ENCODE measurements around the gene TTC7B.

TTC7B gene

GRCh38 chr14:90739318-90740068 is 76.7 kb downstream of the TTC7B start:
- no peak for FAIRE-seq

- FAIRE-seq, result no peak
Measured at GRCh38 chr14:90733139-90733808, 83.0 kb downstream of the TTC7B start.

- no peak for FAIRE-seq
Measured at GRCh38 chr14:90732718-90733117, 83.5 kb downstream of the TTC7B start.

- no peak for FAIRE-seq
Measured at GRCh38 chr14:90732139-90732538, 84.1 kb downstream of the TTC7B start.

DNA sequence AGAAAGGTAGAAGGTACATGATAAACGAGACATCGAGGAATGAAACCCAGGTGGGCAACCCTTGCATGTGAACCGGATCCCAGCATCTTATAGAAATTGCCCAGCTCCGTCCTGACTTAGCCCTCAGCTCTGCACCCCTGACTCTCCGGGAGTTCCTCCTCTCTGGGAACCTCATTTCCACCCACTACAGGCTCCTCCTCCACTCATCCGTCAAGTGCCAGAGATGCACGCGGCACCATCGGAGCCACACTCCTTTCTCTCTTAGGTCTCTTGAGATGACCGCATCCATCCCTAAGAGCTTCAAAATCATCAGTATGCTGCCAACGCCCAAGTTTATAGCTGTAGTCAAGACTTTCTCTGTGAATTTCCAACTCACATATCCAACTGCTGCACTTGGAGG is 84.7 kb downstream of the TTC7B start:
- FAIRE-seq, result no peak

GRCh38 chr14:90730206-90730766 is 85.9 kb downstream of the TTC7B start:
- no peak for FAIRE-seq

DNA sequence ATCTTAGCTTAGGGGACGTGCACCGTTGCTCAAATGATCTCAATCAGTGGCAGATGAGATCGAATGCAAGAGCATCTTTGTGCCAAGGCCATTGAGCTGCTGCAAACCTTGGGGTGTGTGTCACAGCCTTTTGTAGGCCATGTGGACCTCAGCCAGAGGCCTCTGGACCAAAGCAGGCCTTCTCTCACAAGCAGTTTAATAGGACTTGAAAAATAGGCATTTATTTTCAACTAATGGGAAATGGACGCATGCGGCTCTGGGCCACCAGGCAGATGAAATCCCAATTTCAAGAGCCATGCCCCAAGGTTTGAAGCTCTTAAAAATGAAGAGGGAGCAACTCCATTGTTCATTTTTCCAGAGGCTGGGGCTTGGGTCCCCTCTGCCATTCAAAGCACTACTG is 87.3 kb downstream of the TTC7B start:
- FAIRE-seq, result no peak

- no peak for FAIRE-seq
Measured at GRCh38 chr14:90727082-90727481, 89.1 kb downstream of the TTC7B start.

DNA sequence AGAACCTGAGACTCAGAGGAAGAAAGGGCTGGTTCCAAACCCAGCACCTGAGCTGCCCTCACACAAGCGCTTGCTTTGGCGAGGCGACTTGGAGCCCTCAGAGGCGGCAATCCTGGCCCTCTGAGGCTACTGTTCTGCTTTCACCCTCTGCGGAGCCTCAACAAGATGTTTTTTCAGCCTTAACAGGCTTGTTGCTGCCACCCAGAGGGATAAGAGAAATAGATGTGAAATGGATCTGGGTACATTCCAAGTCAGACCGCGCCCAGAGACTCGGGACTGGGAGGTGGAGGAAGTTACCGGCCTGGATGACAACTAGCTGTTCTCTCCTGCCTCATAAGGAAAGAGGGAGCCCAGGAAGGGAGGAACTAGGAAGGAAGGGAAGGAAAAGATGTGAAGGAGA is 89.6 kb downstream of the TTC7B start:
- no peak for FAIRE-seq

- FAIRE-seq, result no peak
Measured at GRCh38 chr14:90724866-90725265, 91.4 kb downstream of the TTC7B start.

DNA sequence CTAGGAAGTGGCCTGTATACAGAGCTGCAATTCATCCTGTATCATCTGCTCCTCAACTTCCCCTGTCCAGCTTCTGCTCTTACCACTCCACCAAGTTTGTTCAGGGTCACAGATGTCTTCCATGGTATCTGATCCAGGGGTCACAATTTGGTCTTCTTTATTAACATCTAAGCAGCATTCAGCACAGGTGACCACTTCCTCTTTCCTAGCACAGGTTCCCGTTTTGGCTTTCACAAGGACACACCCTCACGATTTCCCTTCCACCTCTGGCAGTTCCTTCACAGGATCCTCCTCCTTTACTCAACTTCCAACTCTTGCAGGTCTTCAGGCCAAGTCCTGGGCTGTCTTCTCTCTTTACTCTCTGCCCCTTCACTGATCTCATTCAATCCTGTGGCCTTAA is 93.6 kb downstream of the TTC7B start:
- no peak for FAIRE-seq

- no peak for FAIRE-seq
Measured at GRCh38 chr14:90721619-90722305, 94.5 kb downstream of the TTC7B start.

GRCh38 chr14:90720832-90721231 is 95.4 kb downstream of the TTC7B start:
- FAIRE-seq, result no peak

DNA sequence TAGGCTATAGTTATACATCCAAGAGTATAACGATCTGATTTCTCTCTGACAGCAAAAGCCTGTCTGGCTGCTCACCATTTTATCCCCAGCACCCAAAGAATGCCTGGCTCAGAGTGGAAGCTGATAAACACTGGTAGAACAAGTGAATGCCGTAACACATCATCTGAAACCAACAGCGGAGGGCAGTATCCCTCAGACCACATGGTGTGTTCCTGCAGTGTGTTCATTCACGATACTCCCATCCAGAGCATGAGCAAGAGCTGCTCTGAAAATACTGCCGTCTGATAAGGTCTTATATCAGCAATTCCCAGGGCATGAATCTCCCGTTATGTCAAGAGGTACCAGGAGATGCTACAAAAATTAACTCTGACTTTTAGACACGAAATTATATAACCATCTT is 95.9 kb downstream of the TTC7B start:
- FAIRE-seq, result no peak

DNA sequence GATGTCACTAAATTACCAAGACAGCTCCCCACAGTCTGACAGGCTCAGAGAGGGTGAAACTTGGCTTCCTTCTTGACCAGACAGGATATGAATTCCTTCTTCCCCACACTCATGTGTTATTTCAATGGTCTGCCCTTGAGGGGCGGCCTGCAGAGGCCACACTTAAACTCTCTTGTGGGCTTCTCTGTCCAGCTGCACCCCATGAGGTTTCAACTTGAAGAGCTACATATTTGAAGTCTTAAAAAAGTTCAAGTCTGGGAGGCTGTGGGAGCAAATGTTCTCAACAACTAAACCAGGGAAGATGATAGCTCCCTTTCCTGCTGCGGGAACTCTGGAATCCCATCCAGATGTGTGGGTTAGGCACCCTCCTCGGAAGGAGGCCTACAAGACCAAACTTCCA is 98.3 kb downstream of the TTC7B start:
- FAIRE-seq, result no peak

GRCh38 chr14:90715993-90716392 is 100.2 kb downstream of the TTC7B start:
- no peak for FAIRE-seq

GRCh38 chr14:90715495-90715894 is 100.7 kb downstream of the TTC7B start:
- no peak for FAIRE-seq

DNA sequence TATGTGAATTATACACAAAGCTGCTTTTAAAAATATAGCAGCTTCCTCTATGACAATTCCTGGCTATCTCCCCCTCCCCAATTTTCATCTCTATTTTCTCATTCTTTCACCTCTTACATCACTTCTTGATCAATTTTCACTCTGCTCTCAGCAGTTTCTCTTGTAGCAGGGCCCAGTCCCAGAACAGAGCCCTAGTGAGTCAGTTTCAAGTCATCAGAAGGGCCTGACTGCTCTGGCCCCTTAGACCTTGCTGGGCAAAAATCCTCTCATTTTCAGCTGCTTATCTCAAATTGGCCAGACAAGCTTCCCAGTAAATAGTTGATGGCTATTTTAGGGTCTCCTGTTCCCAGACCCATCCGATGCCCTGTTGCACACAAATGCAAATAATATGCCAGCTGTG is 101.4 kb downstream of the TTC7B start:
- FAIRE-seq, result no peak

- no peak for FAIRE-seq
Measured at GRCh38 chr14:90704738-90705392, 111.4 kb downstream of the TTC7B start.

DNA sequence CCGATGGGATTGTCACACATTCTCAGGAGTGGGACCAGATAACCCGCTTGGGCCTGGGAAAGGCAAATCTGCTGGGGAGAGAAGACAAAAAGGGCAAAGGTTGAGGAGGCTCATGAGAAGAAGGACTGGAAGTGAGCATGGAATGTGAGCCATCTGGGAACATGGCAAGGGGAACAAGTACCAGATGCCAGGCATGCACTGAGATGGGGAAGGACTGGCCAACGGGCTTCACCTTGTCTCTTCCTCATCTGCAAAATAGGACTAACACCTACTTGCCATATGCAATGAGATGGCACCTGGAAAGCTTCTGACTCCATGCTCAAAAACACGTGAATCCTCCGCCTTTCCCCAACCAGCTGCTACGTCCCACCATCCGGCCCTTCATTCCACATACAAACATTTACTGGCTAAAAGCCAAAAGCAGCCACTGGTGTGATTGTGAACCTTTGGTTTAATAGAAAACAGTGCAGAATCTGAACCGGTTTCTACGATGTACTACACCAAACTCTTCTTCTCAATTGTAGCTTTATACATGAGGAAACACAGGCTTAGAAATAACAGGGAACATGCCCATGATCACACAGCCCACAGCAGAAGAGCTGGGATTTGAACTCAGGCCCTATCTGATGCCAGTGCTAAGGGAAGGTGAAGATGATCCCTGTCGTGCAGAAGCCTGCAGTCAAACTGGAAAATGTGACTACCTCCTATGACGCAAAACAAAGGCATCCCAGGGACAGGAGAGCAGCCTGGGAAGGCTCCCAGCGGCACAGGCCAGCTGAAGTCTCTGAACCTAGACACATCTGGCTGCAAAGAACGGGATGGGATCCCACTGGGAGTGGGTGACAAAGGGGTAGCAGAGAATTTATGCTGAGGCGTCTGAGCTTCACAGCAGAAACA is 112.1 kb downstream of the TTC7B start:
- FAIRE-seq, result no peak

DNA sequence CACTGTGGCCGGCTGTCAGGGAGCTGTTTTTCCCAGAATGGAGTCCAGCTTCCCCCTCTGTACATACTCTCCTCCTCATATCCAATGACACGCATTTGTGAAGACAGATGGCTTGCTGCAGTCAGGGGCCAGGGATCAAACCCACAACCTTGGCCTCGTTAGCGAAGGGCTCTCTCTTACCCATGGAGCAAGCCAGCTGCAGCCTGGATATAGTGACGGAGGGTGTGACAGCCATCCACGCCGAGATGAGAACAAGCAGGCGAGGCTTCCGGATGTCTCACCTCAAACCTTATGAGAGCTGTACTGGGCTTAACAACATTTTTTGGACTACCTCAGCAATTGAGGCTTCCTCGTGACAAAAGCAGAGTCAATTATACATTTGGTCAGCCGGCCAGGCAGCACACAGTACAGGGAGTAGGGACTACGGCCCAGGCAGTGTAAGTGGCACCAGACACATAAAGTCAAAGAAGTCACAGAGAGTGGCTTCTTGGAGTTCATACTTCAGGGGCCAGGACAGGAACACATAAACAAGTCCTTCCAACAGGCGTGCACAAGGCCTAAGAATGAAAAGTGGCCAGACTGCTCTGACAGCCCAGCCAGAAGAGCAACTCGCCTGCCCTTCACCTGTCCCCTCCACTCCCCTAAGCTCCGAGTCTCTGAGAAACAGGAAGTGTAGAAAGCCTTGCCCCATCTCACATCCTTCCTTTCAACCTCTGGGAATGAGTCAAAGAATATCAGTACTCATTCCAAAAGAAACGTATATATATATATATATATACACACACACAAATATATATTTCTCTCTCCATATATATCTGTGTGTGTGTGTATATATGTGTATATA is 115.1 kb downstream of the TTC7B start:
- FAIRE-seq, result no peak

Measured in colon (tissue), 2 donors.